IPS DF 4.7 (cell line): ENCODE measurements around the gene NME8.
"Not testable (repeated sequence)": the region's sequence is repeated elsewhere in the genome, so short reads cannot be mapped to it uniquely, and the experiment has no call there.

ENCODE experiments used
- DNase-seq: peaks from one replicate; pipeline ENCODE4 v3.0.0-alpha.2; 2013; ENCODE audit warnings: low spot score; ENCODE audit errors: extremely low read depth

NME8 gene, protein sequence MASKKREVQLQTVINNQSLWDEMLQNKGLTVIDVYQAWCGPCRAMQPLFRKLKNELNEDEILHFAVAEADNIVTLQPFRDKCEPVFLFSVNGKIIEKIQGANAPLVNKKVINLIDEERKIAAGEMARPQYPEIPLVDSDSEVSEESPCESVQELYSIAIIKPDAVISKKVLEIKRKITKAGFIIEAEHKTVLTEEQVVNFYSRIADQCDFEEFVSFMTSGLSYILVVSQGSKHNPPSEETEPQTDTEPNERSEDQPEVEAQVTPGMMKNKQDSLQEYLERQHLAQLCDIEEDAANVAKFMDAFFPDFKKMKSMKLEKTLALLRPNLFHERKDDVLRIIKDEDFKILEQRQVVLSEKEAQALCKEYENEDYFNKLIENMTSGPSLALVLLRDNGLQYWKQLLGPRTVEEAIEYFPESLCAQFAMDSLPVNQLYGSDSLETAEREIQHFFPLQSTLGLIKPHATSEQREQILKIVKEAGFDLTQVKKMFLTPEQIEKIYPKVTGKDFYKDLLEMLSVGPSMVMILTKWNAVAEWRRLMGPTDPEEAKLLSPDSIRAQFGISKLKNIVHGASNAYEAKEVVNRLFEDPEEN

DNA sequence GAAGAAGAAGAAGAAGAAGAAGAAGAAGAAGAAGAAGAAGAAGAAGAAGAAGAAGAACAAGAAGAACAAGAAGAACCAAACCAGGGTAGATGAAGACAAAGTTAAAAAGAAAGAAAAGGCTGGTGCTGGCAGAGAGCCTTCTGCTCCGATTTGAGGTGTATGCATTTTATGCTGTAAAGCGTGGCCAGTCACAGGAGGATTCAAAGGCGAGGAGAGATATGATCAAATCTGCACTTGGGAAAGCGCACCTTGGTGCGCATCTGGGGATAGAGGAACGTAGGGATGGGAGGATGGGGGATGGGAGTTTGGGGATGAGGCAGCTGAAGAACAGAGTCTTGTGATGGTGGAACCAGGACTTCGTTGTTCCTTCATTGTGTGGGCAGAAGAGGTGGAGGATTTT is at the start of gene NME8:
Gene NME8, plus strand, starts transcription at position 301 of the 400 bp plus-strand sequence. CDS start 1,670 bp downstream, outside the sequence.
- no peak for DNase-seq

DNA sequence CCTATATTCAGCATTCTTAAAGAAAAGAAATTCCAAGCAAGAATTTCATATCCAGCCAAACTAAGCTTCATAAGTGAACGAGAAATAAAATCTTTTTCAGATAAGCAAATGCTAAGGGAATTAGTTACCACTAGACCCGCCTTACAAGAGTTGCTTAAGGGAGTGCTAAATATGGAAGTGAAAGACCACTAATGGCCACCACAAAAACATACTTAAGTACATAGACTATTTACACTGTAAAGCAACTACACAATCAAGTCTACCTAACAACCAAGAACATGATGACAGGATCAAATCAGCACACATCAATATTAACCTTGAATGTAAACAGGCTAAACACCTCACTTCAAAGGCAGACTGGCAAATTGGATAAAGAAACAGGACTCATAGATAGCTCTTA is 42.2 kb upstream of the NME8 start:
- no peak for DNase-seq

DNA sequence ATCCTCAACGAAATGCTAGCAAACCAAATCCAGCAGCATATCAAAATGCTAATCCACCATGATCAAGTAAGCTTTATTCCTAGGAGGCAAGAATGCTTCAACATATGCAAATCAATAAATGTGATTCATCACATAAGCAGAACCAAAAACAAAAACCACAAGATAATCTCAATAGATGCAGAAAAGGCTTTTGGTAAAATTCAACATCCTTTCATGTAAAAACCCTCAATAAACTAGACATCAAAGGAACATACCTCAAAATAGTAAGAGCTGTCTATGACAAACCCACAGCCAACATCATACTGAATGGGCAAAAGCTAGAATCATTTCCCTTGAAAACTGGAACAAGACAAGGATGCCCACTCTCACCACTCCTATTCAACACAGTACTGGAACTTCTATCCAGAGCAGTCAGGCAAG is 36.2 kb upstream of the NME8 start:
- DNase-seq: not testable (repeated sequence)

DNA sequence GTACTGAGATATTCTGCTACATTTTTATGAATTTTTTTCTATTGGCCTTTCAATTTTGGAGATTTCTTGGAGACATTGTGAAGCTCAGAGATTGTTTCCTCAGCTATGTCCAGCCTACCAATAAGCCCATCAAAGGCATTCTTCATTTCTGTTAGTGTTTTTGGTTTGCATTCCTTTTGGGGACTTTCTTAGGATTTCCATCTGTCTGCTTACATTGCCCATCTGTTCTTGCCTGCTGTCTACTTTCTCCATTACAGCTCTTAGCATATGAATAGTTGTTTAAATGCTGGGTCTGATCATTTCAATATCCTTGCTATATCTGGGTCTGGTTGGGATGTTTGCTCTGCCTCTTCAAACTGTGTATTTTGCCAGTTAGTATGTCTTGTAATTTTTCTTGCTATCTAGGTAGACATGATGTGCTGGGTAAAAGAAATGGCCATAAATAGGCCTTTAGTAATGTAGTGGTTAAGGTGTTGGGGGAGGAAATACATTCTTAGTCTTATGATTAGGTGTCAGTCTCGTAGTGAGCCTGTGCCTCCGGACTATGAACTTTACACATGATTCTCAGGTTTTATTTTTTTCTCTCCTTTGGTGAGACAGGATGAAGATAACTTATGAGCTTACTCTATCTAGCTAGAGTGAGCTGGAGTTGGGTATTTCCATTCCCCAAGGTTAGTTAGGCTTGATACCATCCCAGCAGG is 32.6 kb upstream of the NME8 start:
- no peak for DNase-seq

DNA sequence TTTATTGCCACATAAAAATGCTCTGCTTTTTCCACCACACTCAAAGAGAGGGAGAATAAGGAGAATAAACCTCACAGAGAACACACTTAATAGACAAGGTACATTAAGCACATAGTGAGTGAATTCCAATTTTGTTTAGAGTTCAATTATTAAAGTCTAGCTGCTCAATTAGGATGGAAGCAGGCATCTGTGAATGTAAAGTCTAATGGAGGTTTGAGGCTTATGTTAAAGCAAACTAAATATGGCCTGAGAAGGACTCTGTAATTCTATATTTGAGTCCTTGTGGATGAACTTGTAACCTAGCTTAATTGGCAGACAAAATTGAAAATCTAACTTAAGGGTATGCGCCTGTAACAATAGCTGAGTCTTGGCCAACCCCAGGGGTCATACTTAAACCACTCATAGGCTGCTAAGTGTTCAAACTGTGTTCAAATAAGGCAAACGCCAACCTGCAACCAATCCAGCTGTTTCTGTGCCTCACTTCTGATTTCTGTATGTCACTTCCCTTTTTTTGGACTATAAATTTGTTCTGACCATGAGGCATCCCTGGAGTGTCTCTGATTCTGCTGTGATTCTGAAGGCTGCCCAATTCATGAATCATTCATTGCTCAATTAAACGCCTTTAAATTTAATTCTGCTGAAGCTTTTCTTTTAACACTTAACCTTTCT is 31.3 kb upstream of the NME8 start:
- DNase-seq: no peak

DNA sequence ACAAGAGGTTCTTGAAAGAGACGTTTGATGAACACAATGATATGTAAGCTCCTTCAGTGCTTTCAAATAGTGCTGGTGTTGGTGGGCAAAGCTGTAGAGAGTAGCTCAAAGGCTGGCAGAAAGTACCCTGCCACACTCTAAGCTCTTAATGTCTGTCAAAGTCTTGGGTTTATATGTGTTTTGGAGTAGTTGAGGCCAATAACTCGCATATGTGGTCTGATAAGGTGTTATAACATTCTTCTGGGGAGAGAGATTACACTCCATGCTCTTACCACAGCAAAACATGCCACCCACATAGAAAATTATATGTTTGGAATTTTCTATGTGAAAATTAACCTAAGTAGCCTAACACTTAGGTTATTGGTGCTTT is 30.8 kb upstream of the NME8 start:
- DNase-seq: no peak

DNA sequence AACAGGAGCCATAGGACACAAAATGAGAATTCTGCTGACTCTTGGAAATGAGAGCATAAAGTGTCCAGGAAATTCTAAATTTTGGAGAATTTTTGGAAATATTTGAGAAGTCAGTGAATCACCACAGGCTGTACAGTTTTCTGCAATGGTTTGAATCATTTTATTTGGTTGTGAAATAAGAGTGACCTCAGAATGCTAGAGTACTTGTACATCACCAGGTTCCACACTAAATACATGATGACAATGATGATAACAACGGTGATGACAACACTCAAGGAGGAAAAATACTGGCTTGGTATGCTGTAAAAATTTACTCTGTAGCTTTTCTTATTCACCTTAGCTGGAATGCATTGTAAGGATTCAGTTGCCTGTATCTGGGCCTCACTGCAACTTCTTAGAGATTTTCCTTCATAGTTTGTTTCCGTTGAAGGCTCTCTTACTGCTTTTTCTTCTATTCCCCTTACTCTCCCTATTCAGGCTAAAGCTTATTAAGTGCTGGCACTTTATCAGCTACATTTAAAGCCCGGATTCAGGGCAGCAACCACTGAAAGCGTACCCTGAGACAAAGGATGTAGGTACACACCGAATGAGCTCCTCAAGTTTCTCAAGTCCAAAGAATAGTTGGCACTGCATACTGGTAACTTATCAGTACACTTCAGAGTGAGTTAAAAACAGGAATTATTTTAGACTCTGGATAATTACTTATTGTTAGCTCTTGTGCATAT is 30.2 kb upstream of the NME8 start:
- no peak for DNase-seq

DNA sequence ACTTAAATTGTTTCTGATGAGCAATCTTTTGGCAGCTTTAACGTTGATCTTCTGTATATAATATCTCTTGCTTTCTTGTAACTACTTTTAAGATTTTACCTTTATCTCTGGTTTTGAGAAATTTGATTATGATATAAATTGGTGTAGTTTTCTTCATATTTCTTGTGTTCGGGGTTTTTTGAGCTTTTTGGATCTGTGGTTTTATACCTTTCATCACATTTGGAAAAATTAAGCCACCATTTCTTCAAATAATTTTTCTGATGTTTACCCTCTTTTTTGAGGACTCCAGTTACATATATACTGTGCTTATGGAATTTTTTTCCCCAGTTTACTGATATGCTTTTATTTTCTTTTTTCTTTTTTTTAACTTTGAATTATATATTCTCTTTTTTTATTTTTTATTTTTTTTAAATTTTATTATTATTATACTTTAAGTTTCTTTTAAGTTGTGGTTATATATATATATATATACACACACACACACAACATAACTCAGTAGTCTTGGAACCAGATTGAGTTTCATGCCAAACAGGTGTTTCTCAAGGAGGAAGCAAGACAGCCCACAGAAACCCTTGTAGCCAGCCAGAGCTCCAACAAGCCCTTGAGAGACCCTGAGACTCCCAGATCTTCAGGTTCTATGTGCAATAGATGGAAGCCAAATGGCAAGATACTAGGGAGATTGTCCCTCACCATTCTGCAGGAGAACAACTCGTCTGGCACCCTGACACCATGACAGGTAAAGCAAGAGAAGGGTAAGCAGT is 27.5 kb upstream of the NME8 start:
- DNase-seq: no peak

DNA sequence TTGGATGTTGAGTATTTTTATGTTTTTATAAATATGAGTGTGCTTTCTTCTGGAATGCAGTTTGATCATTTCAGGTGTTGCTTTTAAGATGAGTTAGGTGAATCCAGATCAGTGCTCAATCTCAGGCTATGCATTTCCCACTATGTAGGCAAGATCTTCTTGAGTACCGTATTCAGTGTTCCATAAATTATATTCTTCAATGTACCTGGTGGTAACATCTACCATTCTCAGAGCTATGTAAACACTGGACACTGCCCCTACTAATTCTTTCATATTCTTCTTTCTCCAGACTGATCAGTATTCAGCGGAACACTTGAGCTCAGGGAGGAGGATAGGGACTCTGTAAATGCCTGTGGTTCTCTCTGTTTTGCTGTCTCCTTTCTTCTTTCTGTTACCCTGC is 25.5 kb upstream of the NME8 start:
- DNase-seq: no peak

DNA sequence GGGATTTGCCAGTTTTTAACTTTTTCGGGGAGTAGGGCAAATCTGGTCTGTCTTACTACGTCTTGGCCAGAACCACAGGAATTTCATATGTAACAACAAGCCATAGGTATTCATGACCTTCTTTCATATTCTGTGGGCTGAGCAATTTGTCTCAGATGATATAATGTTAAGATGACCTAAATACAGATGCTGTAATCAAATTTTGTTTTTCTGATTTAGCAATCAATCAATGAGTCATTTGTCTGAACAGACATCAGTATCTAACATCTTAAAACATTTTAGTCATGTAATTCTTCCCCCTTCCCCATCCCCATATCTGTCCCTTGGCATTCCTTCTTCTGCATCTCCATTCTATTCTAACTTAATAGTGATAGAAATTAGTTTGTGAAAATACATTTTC is 24.8 kb upstream of the NME8 start:
- no peak for DNase-seq

DNA sequence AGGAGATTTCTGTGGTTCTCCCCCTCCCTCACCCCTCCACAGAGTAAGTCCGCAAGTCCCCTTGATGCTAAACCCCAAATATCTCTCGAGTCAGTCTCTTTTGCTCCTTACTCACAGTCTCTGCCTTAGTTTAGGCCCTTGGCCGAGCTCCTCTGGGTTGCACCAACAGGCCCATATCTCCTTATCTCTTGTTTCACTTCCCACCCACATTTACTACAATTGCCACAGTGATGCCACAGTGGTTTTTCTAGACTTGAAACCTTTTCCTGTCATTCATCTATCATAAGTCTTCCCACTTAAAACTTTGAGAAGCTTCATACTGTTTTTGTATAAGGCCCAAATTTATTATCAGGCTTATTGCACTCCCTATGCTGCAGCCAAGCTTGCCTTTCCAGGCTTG is 23.4 kb upstream of the NME8 start:
- no peak for DNase-seq

DNA sequence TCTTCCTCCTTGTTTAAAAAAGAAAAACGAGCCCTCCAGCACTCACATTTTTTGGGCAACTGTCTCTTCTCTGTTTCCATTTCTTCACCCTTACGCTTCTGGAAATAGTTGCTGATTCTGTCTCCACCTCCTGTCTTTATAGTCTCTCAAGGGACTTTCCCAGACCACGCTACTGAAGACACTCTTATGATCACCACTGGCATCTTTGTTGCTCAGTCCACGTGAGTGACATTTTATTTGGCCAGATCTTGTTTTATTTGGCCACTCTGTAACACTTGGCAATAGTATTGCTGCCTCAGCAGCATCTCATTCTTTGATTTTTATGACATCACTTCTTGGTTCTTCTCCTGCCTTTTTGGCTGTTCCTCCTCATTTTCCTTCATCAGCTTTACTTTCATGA is 21.6 kb upstream of the NME8 start:
- no peak for DNase-seq

DNA sequence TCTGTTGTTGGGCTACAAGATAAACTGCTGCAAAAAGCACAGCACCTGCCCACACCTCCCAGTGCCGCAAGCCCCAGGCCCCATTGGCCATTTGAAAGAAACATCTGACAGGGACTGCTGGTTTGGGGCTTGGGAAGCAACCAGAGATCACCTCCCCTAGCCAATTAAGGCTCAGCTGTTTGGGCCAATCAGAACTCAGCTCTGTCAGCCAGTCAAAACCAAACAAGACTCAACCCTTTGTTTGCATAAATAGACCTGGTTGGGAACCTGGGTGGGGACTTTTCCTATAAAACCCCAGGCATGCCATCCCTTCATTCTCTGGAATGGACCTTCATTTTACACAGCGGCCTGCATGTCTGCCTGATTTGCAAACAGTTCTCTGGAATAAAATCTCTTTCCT is 17.2 kb upstream of the NME8 start:
- DNase-seq: no peak

DNA sequence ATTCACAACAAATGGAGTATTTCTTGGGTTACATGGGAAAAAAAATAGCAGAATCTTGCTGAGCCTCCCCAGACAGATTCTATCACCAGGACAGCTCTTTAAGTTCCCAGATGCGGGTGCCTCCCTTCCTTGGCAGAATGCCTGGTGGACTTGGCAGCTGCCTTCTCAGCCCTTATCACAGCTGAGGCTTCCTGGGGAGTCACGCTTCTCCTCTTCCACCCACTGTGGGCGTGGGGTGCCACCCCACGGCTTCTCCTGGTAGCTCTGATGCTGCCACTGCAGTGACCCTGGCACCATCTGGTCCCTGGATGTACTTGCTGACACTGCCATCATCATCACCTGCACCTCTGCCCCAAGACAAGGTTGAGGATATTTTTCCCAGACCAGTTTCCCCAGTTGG is 16.2 kb upstream of the NME8 start:
- DNase-seq: no peak

DNA sequence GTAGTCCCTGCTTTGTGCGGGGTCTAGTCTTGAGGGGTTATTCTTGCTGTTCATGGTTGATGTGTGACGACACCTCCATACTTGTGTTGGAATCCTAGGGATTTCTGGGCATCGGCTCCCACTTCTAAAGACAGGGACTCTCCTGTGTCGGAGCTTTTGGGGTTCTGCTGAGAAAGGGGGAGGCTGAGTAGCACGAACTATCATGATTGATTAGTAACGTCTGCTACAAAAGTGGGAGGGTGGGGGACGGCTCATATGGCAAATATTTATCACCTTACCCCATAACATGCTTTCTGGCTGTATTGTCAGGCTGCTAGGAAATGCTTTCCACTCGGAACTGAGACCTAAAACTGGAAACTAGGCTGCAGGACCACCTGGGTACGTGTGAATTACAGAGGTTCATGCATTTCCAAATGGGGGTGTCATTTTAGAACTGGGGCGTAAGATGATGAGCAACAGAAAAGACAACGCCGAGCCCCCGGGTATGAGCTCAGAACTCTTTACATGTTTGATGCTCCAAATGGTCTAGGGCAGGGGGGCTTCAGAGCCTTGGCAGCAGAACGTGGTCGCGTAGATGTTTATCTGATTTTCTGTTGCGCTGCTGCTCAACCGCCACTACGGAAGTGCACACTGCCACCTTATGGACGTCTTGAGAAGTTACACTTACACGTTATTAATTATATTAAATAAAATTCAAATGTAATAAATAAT is 15.1 kb upstream of the NME8 start:
- peak; percentile 33 for DNase-seq

DNA sequence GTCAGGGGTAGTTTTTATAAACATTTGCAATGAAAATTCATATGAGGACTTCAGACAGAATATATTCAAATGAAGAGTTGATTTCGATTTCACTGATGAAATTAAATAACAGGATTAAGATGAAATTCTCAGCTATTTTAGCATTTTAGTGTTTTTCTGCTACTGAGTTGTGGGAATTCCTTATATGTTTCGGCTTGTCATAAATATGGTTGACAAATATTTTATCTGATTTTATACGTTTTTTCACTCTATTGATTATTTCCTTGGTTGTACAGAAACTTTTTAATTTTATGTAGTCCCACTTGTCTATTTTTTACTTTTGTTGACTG is 14.6 kb upstream of the NME8 start:
- no peak for DNase-seq

DNA sequence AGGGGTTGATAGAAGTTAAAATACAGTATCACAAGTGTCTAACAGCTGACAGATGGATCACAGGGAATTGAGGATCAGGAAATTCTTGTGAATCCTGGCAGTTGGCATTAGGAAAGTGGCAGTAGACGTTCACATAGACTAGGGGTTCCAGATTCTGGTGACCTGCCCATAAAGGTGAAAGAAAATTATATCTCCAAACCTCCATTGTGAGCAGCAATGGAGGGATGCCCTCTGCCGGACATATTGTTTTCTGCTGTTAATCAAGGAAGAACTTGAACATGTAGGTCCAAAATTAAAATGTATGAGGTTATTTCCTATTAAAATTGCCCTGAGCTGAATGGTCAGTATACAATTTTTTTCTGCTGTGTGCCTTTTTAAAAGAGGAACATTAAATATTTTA is 5.1 kb downstream of the NME8 start:
- no peak for DNase-seq

DNA sequence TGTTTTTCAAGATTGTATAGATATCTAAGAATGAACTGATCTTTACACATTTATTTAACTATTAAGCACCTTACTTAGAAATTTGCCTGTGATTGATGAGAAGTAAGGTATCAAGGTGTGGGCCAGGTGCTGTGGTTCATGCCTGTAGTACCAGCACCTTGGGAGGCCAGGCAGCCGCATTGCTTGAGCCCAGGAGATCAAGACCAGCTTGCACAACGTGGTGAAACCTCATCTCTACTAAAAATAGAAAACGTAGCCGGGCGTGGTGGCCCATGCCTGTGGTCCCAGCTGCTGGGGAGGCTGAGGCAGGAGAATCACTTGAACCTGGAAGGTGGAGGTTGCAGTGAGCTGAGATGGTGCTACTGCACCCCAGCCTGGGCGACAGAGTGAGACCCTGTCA is 33.7 kb downstream of the NME8 start:
- no peak for DNase-seq

DNA sequence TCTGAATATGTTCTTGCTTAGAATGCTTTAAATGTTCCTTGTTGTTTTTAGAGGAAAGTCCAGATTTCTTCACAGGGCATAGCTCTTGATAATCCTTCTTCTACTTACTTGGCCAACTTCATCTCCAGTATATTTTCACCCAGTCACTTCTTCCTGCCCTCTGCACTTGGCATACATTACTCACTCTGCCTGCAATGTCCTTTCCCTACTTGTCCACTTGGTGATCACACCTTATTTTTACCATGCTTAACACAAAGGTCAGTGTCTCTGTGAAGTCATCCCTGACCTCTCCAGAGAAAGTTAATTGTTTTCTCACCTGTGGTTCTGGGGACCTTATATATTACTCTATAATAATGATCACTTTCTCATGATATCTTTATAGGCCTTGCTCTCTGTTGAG is 45.0 kb downstream of the NME8 start:
- DNase-seq: no peak

DNA sequence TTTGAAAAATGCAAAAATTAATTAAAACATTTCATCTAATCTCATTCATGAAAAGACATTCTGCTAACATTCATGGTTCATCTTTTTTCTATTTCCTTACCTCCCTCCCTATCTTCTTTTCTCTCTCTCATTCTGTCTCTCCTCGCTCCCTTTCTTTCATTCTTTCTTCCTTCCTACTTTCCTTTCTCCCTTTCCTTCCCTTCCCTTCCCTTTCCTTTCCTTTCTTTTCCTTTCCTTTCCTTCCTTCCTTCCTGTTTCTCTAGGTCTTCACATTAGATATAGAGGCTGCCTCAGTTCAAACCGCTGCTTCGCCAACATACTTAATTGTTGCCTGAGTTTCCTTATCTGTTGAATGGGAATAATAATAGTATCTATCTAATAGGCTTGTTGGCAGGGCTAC is 46.3 kb downstream of the NME8 start:
- no peak for DNase-seq
